ENCODE data around the gene HSD17B1. TPM values are rescaled to one million over a fixed set of nuclear protein-coding genes. Genes with fewer than 3 reads are reported as not detected.
A peak's percentile ranks its signal among the peaks of the same experiment; 100 is the strongest.

The HSD17B1 gene
- total RNA-seq, 2 donors from 2014 or later, result 0.90 to 1.2 TPM

DNA sequence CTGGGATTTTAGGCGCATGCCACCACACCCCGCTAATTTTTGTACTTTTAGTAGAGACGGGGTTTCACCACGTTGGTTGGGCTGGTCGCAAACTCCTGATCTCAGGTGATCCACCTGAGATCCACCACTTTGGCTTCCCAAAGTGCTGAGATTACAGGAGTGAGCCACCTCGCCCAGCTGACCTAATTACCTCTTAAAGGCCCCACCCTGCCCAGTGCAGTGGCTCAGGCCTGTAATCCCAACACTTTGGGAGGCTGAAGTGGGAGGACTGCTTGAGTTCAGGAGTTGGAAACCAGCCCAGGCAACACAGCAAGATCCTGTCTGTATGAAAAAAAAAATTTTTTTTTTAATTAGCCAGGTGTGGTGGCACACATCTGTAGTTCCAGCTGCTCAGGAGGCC is 6.4 kb downstream of the HSD17B1 start:
- DNase-seq, result no peak
- Mint-ChIP-seq H3K36me3 (ENCODE audit: low read depth) (no peaks in the 10 kb centered on the region), H3K4me3 (no peak overlapping the region), H3K27me3 (no peaks in the 10 kb centered on the region), H3K27ac (no peak overlapping the region), H3K4me1 (peaks cover 19% of the 10 kb centered on the region)
- ATAC-seq, result no peak
- no peaks in the 10 kb centered on the region for H3K9me3 ChIP-seq (ENCODE audit: control insufficient read depth, low read length, poor library complexity, severe bottlenecking)

DNA sequence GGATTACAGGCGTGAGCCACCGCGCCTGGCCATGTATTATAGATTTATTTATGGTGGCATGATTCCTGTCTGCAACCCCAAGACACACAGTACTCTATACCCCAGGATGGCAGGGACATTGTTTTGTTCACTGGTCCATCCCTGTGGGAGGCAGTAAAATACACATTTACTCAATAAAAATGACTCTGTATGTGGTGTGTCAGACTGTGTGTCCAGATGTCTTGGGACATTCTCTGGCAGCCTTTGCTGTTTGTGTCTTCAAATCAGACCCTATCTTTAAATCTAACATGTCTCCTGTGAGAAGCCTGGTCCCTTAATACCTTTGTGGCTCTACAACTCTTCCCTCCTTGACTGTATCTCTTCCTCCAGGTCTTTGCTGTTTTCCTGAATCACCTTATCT is 7.5 kb downstream of the HSD17B1 start:
- ATAC-seq, result no peak
- peaks cover 13% of the 10 kb centered on the region for H3K4me1 Mint-ChIP-seq
- H3K27ac Mint-ChIP-seq, result no peak overlapping the region
- H3K36me3 Mint-ChIP-seq (ENCODE audit: low read depth), result no peaks in the 10 kb centered on the region
- H3K4me3 Mint-ChIP-seq, result no peak overlapping the region
- no peak for DNase-seq
- H3K27me3 Mint-ChIP-seq, result no peaks in the 10 kb centered on the region
- no peaks in the 10 kb centered on the region for H3K9me3 ChIP-seq (ENCODE audit: control insufficient read depth, low read length, poor library complexity, severe bottlenecking)

DNA sequence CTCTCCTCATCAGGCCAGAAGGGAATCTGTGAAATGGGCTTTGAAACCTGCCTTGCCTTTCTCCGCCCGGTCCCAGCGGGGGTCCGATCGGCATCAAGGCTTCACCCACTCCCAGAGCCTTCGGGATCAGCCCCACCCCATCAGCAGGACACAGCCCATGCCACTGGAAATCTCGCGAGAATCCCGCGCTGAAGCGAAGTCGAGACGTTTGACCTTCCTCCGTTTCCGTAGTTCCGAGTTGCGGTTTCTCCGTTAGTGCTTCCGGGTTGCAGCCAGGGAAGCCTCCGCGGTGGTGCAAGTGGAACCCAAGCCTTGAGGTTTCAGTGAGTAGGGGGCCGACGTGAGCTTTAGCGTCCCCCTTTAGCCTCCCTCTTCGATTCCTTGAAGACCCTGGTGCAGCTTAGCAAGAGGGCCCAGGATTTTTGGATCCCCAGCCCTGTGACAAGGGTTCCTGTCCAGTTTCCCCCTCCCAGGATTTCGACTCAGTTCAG is 9.2 kb downstream of the HSD17B1 start, which contains the start of gene COASY:
COASY (plus strand) TSS at position 252 of the 491 bp plus-strand sequence. CDS start 475 bp downstream, outside the sequence.
- DNase-seq, result peak; percentile 72 to 86 (median 80)
- no peaks in the 10 kb centered on the region for H3K9me3 ChIP-seq (ENCODE audit: control insufficient read depth, low read length, poor library complexity, severe bottlenecking)
- H3K36me3 Mint-ChIP-seq (ENCODE audit: low read depth), result no peaks in the 10 kb centered on the region
- H3K27me3 Mint-ChIP-seq, result no peaks in the 10 kb centered on the region
- H3K4me1 Mint-ChIP-seq, result peaks cover 18% of the 10 kb centered on the region
- ATAC-seq, result peak; percentile 75
- H3K4me3 Mint-ChIP-seq, result peak within 1 kb of the TSS; percentile 93
- peak within 1 kb of the TSS; percentile 94 for H3K27ac Mint-ChIP-seq

DNA sequence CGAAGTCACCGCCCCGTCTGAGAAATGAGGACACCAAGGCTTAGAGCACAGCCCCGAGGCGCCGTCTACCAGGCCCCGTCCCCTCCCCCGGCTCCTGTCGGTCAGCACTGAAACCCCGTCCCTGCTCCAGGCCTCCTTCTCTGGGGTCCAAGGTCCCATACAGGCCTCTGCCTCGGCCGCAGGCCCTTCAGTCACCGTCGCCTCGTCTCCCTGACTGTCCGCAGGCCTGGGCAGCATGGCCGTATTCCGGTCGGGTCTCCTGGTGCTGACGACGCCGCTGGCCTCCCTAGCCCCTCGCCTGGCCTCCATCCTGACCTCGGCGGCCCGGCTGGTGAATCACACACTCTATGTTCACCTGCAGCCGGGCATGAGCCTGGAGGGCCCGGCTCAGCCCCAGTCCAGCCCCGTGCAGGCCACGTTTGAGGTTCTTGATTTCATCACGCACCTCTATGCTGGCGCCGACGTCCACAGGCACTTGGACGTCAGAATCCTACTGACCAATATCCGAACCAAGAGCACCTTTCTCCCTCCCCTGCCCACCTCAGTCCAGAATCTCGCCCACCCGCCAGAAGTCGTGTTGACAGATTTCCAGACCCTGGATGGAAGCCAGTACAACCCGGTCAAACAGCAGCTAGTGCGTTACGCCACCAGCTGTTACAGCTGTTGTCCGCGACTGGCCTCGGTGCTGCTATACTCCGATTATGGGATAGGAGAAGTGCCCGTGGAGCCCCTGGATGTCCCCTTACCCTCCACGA is 9.8 kb downstream of the HSD17B1 start:
- peaks cover 19% of the 10 kb centered on the region for H3K4me1 Mint-ChIP-seq
- ATAC-seq (peak; percentile 4), DNase-seq (no peak)
- peak overlapping the region; percentile 93 for H3K4me3 Mint-ChIP-seq
- H3K36me3 Mint-ChIP-seq (ENCODE audit: low read depth), result no peaks in the 10 kb centered on the region
- no peaks in the 10 kb centered on the region for H3K27me3 Mint-ChIP-seq
- no peaks in the 10 kb centered on the region for H3K9me3 ChIP-seq (ENCODE audit: control insufficient read depth, low read length, poor library complexity, severe bottlenecking)
- peak overlapping the region; percentile 94 for H3K27ac Mint-ChIP-seq

DNA sequence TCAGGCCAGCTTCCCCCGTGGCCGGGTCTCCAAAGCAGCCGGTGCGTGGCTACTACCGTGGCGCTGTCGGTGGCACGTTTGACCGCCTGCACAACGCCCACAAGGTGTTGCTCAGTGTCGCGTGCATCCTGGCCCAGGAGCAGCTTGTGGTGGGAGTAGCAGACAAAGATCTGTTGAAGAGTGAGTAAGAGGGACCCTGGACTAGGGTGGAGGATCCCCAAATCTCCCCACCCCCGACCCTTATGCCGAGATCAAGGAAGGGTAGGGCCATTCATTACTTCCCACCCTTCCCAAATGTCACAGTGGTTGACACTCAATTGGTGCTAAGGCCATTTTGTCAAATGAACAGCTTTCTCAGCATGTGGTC is 10.4 kb downstream of the HSD17B1 start:
- H3K27me3 Mint-ChIP-seq, result no peaks in the 10 kb centered on the region
- ATAC-seq (no peak), DNase-seq (no peak)
- H3K4me3 Mint-ChIP-seq, result peak overlapping the region; percentile 93
- H3K27ac Mint-ChIP-seq, result peak overlapping the region; percentile 94
- peaks cover 23% of the 10 kb centered on the region for H3K4me1 Mint-ChIP-seq
- no peaks in the 10 kb centered on the region for H3K36me3 Mint-ChIP-seq (ENCODE audit: low read depth)
- H3K9me3 ChIP-seq (ENCODE audit: control insufficient read depth, low read length, poor library complexity, severe bottlenecking), result no peaks in the 10 kb centered on the region

DNA sequence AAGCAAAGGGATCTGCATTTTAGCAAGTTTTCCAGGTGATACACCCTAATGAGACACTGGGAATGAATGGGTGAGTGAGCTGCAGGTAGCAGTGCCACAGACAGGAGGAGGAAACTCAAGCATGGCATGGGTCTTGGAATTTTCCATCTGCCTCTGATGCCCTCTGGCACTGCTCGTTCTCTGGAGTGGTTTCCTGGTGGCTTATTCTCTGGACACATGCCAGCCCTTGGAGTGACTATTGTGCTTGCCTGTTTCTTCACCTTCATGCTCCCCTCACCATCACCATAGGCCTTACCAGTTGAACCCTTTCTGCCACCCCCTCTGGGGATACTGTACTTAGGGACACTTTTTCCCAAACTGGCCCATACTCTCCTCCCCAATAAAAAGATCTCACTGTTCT is 10.8 kb downstream of the HSD17B1 start:
- no peak for DNase-seq
- H3K4me1 Mint-ChIP-seq, result peaks cover 23% of the 10 kb centered on the region
- H3K27ac Mint-ChIP-seq, result peak overlapping the region; percentile 94
- H3K4me3 Mint-ChIP-seq, result peak overlapping the region; percentile 56
- ATAC-seq, result no peak
- H3K9me3 ChIP-seq (ENCODE audit: control insufficient read depth, low read length, poor library complexity, severe bottlenecking), result no peaks in the 10 kb centered on the region
- no peaks in the 10 kb centered on the region for H3K36me3 Mint-ChIP-seq (ENCODE audit: low read depth)
- H3K27me3 Mint-ChIP-seq, result no peaks in the 10 kb centered on the region

DNA sequence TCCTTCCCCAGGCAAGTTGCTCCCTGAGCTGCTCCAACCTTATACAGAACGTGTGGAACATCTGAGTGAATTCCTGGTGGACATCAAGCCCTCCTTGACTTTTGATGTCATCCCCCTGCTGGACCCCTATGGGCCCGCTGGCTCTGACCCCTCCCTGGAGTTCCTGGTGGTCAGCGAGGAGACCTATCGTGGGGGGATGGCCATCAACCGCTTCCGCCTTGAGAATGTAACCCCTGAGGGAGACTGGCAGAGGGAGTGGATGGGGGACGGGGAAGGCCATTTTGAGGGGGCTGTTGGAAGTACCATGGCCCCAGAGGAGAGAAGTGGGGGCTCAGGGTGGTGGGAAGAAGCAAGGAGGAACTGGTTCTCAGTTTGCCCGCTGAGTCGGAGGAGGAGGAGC is 11.2 kb downstream of the HSD17B1 start:
- H3K9me3 ChIP-seq (ENCODE audit: control insufficient read depth, low read length, poor library complexity, severe bottlenecking), result no peaks in the 10 kb centered on the region
- DNase-seq (no peak), ATAC-seq (no peak)
- Mint-ChIP-seq H3K27me3 (no peaks in the 10 kb centered on the region), H3K27ac (peak overlapping the region; percentile 72), H3K4me3 (peak overlapping the region; percentile 56), H3K36me3 (ENCODE audit: low read depth) (no peaks in the 10 kb centered on the region), H3K4me1 (peaks cover 25% of the 10 kb centered on the region)

DNA sequence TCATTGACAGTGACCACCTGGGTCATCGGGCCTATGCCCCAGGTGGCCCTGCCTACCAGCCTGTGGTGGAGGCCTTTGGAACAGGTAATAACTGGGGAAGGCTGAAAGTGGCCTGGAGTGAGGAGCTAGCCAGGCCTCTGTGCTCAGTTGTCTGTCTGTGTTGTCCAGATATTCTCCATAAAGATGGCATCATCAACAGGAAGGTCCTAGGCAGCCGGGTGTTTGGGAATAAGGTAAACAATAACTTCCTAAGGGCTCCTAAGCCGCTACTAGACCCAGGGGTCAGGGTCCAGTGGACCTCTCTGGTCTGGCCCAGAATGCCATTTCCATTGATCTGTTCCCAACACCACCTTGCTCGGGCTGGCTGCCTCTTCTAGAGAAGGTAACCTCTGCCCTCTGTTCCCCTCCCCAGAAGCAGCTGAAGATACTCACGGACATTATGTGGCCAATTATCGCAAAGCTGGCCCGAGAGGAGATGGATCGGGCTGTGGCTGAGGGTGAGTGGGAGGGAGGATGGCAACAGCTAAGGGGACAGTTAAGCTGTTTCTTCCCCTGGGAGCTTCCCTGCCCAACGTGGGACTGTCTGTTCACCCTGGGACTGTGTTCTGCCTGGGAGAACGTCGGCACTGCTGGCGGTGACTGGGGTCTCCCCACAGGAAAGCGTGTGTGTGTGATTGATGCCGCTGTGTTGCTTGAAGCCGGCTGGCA is 12.2 kb downstream of the HSD17B1 start:
- peak overlapping the region; percentile 93 for H3K27ac Mint-ChIP-seq
- no peaks in the 10 kb centered on the region for H3K36me3 Mint-ChIP-seq (ENCODE audit: low read depth)
- H3K4me1 Mint-ChIP-seq, result peaks cover 27% of the 10 kb centered on the region
- no peaks in the 10 kb centered on the region for H3K9me3 ChIP-seq (ENCODE audit: control insufficient read depth, low read length, poor library complexity, severe bottlenecking)
- ATAC-seq (no peak), DNase-seq (no peak)
- peak overlapping the region; percentile 55 for H3K4me3 Mint-ChIP-seq
- no peaks in the 10 kb centered on the region for H3K27me3 Mint-ChIP-seq

DNA sequence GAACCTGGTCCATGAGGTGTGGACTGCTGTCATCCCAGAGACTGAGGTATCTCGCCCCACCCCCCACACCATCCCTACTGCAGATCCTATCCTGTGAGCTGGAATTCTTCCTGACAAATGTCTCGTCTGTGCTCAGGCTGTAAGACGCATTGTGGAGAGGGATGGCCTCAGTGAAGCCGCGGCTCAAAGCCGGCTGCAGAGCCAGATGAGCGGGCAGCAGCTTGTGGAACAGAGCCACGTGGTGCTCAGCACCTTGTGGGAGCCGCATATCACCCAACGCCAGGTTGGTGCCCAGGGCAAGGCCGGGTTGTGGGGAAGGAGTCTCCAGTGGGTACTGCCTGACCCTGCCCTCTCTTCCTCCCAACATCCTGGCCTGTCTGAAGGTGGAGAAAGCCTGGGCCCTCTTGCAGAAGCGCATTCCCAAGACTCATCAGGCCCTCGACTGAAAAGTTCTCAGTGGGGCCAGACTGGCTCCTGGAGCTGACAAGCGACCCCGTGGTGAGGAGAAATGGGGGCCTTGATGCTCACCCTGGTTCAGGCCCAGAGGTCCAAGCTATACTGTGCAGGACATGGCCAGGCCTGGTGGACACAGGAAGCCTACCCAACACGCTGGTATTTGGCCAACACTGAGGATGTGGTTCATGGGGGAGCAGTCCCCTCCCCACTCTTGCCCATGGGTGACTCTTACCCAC is 12.9 kb downstream of the HSD17B1 start:
- Mint-ChIP-seq H3K4me3 (no peak overlapping the region), H3K36me3 (ENCODE audit: low read depth) (no peaks in the 10 kb centered on the region), H3K27ac (peak overlapping the region; percentile 93), H3K27me3 (no peaks in the 10 kb centered on the region), H3K4me1 (peaks cover 27% of the 10 kb centered on the region)
- no peaks in the 10 kb centered on the region for H3K9me3 ChIP-seq (ENCODE audit: control insufficient read depth, low read length, poor library complexity, severe bottlenecking)
- no peak for DNase-seq
- ATAC-seq, result no peak

DNA sequence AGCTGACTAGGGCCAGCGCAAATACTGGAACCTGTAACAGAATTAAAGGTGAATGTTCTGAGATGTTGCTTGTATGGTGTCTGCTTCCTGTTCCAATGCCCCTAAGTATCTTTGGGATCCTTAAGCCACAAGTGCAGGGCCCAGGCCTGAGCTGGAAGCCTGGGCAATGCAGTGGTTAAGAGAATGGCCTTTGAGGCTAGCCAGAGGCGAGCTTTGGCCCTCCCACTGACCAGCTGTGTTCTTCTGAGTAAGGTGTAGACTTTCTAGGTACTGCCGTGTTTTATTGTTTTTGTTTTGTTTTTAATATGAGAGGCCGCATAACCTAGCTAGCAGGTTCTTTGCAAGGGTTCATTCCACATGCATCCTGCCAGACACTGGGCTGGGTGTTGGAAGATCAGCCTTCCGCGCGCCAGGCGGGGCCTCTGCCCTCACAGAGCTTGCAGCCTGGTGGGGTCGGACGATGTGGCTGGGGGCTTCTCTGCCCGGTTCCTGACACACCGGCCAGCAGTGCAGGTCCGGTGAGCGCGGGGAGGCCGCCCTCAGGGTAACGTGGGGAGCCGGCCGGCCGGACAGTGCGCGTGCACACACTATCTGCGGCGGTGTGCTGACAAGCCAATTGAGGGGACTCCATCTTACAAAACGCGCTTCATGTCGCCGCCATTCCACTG is 13.6 kb downstream of the HSD17B1 start:
- peak overlapping the region; percentile 97 for H3K4me3 Mint-ChIP-seq
- H3K27me3 Mint-ChIP-seq, result no peaks in the 10 kb centered on the region
- peak overlapping the region; percentile 93 for H3K27ac Mint-ChIP-seq
- ATAC-seq (no peak), DNase-seq (no peak)
- H3K9me3 ChIP-seq (ENCODE audit: control insufficient read depth, low read length, poor library complexity, severe bottlenecking), result no peaks in the 10 kb centered on the region
- no peaks in the 10 kb centered on the region for H3K36me3 Mint-ChIP-seq (ENCODE audit: low read depth)
- H3K4me1 Mint-ChIP-seq, result peaks cover 27% of the 10 kb centered on the region

DNA sequence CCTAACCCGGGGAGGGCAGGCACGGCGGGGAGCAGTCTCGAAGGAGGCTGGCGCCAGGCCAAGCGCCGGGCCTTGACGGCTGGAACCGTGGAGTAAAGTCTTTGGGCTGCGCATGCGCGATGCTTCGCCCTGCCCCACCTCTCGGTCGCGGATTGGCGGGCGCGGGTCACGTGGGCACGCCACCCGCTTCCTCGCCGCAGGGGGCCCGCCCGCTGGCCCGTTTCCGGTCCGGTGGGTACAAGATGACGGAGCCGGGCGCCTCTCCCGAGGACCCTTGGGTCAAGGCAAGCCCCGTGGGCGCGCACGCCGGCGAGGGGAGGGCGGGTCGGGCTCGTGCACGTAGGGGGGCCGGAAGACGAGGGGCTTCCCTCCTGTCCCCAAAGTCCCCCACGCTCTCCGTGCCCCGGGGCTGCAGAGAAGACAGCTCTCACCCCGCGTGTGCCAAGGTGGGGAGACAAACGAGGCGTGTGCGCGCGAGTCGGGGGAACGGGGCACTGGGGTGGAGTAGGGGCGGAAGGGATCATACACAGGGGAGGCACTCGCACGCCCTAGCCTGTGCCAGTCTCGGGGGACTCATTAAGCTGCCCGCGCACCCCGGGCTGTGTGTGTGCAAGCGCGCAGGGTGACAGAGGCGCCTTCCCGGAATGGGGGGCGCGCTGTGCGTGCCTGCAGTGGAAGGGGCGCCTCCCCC is 14.3 kb downstream of the HSD17B1 start, which contains the start of gene MLX:
MLX (plus strand) TSS at position 218 of the 691 bp plus-strand sequence; CDS start at position 243, 25 bp downstream.
- DNase-seq (peak; percentile 83 to 91 (median 90)), ATAC-seq (peak; percentile 82)
- H3K4me3 Mint-ChIP-seq, result peak within 1 kb of the TSS; percentile 97
- no peaks in the 10 kb centered on the region for H3K27me3 Mint-ChIP-seq
- H3K36me3 Mint-ChIP-seq (ENCODE audit: low read depth), result no peaks in the 10 kb centered on the region
- H3K9me3 ChIP-seq (ENCODE audit: control insufficient read depth, low read length, poor library complexity, severe bottlenecking), result no peaks in the 10 kb centered on the region
- peaks cover 23% of the 10 kb centered on the region for H3K4me1 Mint-ChIP-seq
- H3K27ac Mint-ChIP-seq, result peak within 1 kb of the TSS; percentile 93

DNA sequence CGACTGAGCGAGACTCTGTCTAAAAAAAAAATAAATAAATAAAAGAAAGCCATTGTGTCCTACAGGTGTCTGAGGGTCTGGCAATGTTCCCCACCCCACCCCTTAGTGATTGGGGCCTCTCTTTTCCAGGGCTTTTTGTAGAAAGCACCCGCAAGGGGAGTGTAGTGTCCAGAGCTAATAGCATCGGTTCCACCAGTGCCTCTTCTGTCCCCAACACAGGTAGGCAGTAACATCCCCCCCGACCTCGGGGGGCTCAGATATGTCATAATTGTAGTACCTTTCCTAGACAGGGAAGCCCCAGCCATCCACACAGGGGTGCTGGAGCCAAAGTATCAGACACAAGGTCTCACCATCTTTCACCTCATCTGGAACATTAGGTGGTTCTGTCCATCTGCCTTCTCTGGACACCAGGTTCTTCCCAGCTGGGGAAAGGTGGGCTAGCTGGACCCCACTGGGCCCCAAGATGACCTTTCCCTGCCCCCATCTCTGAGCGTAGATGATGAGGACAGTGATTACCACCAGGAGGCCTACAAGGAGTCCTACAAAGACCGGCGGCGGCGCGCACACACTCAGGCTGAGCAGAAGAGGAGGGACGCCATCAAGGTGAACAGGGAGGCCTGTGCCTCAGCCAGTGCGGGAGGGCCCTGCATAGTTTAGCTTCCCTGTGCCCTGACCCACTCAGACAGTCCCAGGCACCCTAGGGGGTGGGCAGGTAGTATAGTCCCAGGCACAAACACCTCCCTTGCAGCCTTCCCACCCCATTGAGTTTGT is 15.8 kb downstream of the HSD17B1 start:
- Mint-ChIP-seq H3K36me3 (ENCODE audit: low read depth) (peaks cover 2% of the 10 kb centered on the region), H3K4me1 (peaks cover 23% of the 10 kb centered on the region), H3K27me3 (no peaks in the 10 kb centered on the region), H3K27ac (peak overlapping the region; percentile 93), H3K4me3 (peak overlapping the region; percentile 47)
- ATAC-seq, result no peak
- H3K9me3 ChIP-seq (ENCODE audit: control insufficient read depth, low read length, poor library complexity, severe bottlenecking), result no peaks in the 10 kb centered on the region
- DNase-seq, result no peak
